ENCODE measurements around the gene CSN1S1.

DNA sequence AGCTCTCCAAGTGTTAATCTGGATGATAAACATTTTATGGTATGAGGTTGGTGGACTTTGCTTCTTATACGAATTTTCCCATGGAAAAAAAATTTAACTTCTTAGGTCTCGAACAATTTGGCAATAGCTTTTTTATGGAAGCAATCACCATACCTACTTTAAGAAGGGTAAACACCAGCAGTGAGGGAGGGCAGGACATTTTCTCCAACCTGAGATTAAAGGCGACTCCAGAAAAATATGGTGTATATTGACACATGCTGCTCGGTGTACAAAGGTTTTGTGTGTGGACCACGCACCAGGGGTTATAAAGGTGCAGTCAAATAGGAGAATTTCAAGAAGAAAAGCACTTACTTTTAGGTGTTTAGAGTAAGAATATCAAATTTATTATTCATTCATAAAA is 36.7 kb upstream of the CSN1S1 start:
- TF ChIP-seq, protein P1, sequence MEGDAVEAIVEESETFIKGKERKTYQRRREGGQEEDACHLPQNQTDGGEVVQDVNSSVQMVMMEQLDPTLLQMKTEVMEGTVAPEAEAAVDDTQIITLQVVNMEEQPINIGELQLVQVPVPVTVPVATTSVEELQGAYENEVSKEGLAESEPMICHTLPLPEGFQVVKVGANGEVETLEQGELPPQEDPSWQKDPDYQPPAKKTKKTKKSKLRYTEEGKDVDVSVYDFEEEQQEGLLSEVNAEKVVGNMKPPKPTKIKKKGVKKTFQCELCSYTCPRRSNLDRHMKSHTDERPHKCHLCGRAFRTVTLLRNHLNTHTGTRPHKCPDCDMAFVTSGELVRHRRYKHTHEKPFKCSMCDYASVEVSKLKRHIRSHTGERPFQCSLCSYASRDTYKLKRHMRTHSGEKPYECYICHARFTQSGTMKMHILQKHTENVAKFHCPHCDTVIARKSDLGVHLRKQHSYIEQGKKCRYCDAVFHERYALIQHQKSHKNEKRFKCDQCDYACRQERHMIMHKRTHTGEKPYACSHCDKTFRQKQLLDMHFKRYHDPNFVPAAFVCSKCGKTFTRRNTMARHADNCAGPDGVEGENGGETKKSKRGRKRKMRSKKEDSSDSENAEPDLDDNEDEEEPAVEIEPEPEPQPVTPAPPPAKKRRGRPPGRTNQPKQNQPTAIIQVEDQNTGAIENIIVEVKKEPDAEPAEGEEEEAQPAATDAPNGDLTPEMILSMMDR (IDR thresholded peaks at IDR 0.05; ENCODE audit: poor library complexity), result no peak
- TF ChIP-seq EZH2phosphoT487 (IDR thresholded peaks at IDR 0.05; ENCODE audit: low read depth, severe bottlenecking, unreplicated experiment) (no peak), EZH2 (IDR thresholded peaks at IDR 0.05; ENCODE audit: borderline replicate concordance) (no peak)

Measured in hepatocyte (in vitro differentiated cells).